ENCODE results near the gene DYSF. TPM values are rescaled to one million over a fixed set of nuclear protein-coding genes. Genes with fewer than 3 reads are reported as not detected.

The DYSF gene
- total RNA-seq, 1 donor from 2014 or later, result 0.12 TPM

- intact Hi-C loops (cut with micrococcal nuclease), result no loop called here
Measured at GRCh38 chr2:71686781-71687180, 233.4 kb downstream of the DYSF start.

- intact Hi-C loops (cut with micrococcal nuclease), result no loop called here
Measured at GRCh38 chr2:71687412-71687811, 234.1 kb downstream of the DYSF start.

DNA sequence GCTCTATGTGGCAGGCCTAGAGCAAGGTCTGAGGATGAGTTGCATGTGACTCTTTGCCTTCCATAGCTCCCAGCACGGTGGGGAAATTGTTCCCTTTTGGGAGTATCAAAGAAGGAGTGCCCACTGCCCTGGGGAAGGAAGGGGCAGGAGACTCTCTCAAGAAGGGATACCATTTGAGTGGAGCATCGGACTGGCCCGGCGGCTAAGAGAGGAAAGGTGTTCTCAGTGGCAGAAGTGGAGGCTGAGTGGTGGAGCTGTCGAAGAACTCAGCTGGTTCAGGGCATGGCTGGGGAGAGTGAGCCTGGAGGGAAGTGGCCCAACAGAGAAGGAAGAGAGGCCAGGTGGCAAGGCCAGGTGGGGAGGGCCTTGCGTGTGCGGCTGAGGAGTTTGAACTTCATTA lies 235.2 kb downstream of the DYSF start:
- intact Hi-C loops (cut with micrococcal nuclease), result no loop called here

DNA sequence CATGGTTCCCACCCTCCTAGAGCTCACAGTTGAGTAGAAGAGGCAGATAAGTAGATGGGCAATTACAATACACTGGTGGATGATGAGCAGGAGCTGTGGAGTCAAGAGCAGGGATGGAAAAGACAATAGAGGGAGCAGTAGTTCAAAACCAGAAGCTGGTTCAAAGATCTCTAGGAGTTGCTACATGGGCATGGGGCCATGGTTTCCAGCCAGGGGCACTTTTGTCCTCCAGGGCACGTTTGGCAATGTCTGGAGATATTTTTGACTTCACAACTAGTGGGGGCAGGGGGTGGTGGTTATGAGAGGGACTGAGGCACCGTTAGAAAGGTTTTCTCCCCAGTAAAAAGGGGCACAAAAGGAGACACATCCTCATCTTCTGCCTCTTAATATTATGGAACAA lies 236.0 kb downstream of the DYSF start:
- intact Hi-C loops (cut with micrococcal nuclease), result no loop called here

GRCh38 chr2:71689968-71690834 lies 236.8 kb downstream of the DYSF start:
- intact Hi-C loops (cut with micrococcal nuclease), result no loop called here

GRCh38 chr2:71690876-71691475 lies 237.6 kb downstream of the DYSF start:
- intact Hi-C loops (cut with micrococcal nuclease), result no loop called here

DNA sequence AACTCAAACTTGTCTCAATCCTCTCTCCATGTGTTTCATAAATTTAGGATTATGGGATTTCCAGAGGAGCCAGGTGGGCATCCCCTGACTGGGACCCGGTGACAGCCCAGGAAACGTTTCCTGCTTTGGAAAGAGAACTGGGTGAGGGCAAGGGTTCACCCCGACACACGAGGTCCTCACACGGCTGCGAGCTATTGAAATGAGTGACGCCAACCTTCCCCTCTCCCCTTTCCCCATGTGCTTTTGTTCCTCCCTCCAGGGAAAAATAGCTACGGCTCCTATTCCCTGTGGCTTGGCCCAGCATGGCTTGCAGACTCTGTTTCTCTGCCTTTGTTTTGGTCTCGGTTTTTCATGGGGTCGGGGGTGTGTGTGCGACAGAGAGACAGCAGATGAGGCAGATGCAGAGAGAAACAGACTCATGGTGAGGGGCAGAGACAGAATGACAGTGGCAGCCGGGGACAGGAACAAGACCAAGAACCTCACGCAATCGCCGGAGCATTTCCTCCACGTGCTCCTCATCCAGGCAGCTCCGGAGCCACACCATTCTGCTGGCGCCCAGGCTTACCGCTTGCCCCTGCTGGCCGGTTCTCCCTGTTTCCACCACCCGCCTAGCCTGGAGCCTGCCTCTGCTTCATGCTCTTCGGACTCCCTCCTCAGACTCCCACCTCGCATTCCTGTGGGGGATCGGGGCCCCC lies 238.5 kb downstream of the DYSF start:
- intact Hi-C loops (cut with micrococcal nuclease), result no loop called here

DNA sequence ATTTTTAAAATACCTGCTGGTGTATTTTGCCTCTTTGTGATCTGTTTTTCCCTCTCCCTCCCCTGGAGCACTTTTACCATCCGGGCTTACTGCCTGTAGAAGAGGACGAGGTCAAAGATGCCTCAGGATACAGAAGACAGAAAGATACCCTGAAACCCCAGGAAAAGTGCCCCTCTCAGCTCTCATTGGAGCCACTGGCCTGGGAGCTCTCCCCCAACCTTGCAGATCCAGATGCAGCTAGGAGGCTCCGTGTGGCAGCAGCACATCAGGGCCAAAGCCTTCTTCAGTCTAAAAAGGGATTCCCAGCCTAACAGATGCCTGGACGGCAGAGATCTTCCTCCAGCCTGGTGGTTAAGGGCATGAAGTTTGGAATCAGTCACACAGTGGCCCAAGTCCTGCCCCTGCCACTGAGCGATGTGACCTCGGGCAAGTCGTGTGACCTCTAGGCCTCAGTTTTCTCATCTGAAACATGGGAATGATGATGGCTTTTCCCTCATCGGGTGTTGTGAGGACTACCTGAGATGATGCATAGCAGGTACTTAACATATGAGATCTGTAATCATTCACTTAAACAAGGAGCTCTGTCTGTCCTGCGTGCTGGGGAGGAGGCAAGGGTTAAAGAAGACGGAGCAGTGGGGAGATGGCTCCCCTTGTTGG lies 239.4 kb downstream of the DYSF start:
- intact Hi-C loops (cut with micrococcal nuclease), result no loop called here

GRCh38 chr2:71693286-71694270 lies 240.2 kb downstream of the DYSF start:
- intact Hi-C loops (cut with micrococcal nuclease), result no loop called here

GRCh38 chr2:71694501-71695234 lies 241.3 kb downstream of the DYSF start:
- intact Hi-C loops (cut with micrococcal nuclease), result no loop called here

DNA sequence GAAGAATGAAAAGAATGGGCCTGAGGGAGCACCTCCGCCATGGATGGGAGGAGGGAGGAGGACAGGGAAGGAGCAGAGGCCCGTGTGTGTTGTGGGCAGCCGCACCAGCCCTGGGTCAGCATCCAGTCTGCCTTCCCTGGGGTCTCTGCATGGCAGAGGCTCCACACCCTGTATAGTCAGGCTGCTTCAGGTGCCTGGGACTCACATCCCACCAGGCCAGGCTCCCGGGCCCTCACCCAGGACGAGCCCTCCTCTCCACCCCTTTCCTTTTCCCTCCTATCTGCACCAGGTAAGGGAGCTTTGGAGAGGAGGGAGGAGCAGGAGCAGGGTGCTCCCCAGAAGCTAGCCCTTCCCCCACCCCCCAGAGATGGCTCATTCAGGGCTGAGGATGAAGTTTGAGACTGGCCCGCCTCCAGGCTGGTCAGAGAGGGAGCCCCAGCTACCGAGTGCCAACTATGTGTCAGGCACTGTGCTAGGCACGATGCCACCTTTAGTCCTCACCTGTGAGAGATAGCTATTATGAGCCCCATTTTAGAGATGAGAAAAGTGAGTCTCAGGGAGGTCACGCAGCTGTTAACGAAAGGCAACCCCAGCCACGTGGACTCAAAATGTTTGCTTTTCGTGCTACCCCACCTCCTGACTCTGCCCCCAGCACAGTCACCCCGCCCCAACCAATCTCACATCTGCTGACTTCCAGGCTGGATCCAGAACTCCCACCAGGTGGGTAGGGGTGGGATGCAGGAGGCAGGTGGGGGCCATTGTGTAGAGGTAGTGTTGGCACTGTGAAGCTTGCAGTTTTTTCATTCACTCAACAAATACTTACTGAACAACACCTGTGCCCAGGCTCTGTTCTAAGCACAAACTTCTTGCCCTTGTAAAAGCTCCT lies 242.1 kb downstream of the DYSF start:
- intact Hi-C loops (cut with micrococcal nuclease), result no loop called here

DNA sequence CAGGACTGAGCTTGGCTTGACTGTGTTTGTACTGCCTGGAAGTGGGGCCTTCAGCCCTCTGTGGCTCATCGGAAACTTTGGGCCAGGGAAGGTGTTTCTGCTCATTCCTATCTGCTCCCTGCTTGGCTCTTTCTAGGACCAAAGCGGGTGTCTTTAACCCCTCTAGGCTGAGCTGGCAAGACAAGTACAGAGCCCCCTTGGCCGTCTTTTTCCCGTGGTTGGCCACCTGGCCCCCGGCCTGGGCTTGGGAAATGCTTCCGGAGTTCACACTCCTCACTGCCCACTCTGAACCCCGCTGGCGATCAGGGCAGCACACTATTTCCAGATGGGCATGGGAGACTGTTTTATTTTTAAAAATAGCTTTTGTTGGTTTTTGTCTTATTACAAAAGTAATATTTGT lies 243.0 kb downstream of the DYSF start:
- intact Hi-C loops (cut with micrococcal nuclease), result no loop called here

GRCh38 chr2:71697106-71698004 lies 244.0 kb downstream of the DYSF start:
- intact Hi-C loops (cut with micrococcal nuclease), result no loop called here

DNA sequence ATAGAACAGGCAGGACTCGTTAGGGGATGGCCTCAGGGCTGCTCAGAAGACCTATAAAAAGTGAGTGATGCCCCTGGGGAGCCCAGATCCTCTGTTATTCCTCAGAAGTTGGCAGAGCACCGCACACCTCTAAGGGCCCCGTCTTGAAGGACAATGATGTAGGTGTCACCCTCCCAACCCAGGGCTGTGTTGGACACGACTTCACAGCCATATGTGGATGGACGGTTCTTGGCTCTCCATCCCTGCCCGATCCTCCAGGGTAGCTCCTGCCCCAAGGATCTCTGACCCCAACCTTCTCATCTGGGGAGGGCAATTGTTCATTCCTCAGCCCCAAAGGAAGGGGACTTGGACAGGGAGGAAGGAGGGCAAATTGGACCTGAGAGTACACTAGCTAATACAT lies 246.1 kb downstream of the DYSF start:
- intact Hi-C loops (cut with micrococcal nuclease), result no loop called here

DNA sequence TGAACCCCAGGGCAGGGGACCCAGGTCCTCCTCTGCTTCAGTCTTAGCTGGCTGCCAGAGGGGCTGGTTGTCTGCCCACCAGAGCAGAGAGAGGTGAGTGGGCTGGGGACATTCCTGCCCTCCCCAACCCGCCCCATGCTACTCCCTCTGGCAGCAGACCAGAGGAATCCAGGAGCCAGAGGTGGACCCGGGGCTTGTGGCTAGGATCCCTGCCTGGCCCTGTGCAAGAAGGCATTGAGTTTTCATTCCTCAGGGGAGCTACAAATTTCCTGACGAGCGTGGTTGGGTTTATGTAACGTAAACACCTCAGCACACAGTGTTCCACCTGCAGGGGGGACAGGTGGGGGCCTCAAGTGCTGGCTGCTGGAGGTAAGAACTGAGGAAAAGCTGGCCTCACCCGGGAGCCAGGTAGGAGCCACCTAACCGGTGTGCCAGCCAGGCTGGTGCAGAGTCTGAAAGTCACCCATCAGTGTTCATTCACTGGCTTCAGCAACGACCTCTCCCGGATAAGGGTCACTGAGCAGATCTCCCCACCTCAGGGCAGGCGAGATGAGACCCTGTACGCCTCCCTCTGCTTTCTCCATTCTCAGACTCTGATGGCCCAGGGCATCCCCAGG lies 246.8 kb downstream of the DYSF start:
- intact Hi-C loops (cut with micrococcal nuclease), result no loop called here

- intact Hi-C loops (cut with micrococcal nuclease), result no loop called here
Measured at GRCh38 chr2:71700658-71701397, 247.5 kb downstream of the DYSF start.

Measured in T-helper 1 cell treated with Interleukin-12 subunit alpha and Interleukin-12 subunit beta and Interleukin-4 antibody, amounts not matched to agents 30 ng/mL and 1 ng/mL, for 36 hours (primary cell).